IMR-90 (cell line): ENCODE measurements around the gene SCAF1. TPM values are rescaled to one million over a fixed set of nuclear protein-coding genes. Genes with fewer than 3 reads are reported as not detected.

Source experiments
- ATAC-seq: fragments of 200-7000 bp; cut with Tn5 transposase; 2 replicates; pipeline ENCODE4 v1.9.1; 2020; ENCODE audit warnings: low read depth, mild to moderate bottlenecking, moderate library complexity
- BruUV-seq: library from RNA; stranded (reverse); fragments of 400-500 nt; replicated peaks from 2 replicates; lab custom pipeline; 2021; lab: Mats Ljungman, UMichigan
- CTCF ChIA-PET: fragments of 300-600 bp; formaldehyde crosslinking; extraction: SDS; loops from one replicate; lab custom pipeline; 2021; ENCODE audit warnings: antibody characterized with exemption; lab: Yijun Ruan, JAX
- POLR2A ChIA-PET: fragments of 300-600 bp; sonication (Branson Sonifier 250); formaldehyde crosslinking; loops from one replicate; lab custom pipeline; 2022; ENCODE audit warnings: antibody characterized with exemption; ENCODE audit not compliant: unreplicated experiment; lab: Charles Lee
- DNase-seq: peaks from one replicate; pipeline ENCODE4 v3.0.0; 2013
- H2AFZ ChIP-seq: replicated peaks from 2 replicates; pipeline ENCODE3; 2013; ENCODE audit warnings: low read length, mild to moderate bottlenecking; ENCODE audit not compliant: poor library complexity
- H2AK5ac ChIP-seq: 2 replicates; pipeline ENCODE4 v1.6.1; 2013; ENCODE audit warnings: low read depth, low read length, inconsistent platforms
- H2AK9ac ChIP-seq: replicated peaks from 2 replicates; pipeline ENCODE3; 2013; ENCODE audit warnings: mild to moderate bottlenecking, low read depth, low read length, moderate library complexity; ENCODE audit not compliant: poor library complexity
- H2BK120ac ChIP-seq: 2 replicates; pipeline ENCODE4 v1.6.1; 2013; ENCODE audit warnings: low read depth, low read length, inconsistent platforms
- H2BK15ac ChIP-seq: 3 replicates; pipeline ENCODE4 v1.6.1; 2013; ENCODE audit warnings: low read depth, low read length, inconsistent platforms
- H2BK20ac ChIP-seq: 2 replicates; pipeline ENCODE4 v1.6.1; 2013; ENCODE audit warnings: low read depth, mild to moderate bottlenecking, inconsistent platforms, low read length, moderate library complexity
- H2BK5ac ChIP-seq: 2 replicates; pipeline ENCODE4 v1.6.1; 2013; ENCODE audit warnings: mild to moderate bottlenecking, low read depth, low read length, inconsistent platforms; ENCODE audit not compliant: poor library complexity, severe bottlenecking
- H3K14ac ChIP-seq: replicated peaks from 2 replicates; pipeline ENCODE4 v1.6.1; 2013; ENCODE audit warnings: low read depth, low read length, inconsistent platforms
- H3K18ac ChIP-seq: 2 replicates; pipeline ENCODE4 v1.6.1; 2013; ENCODE audit warnings: low read depth, low read length, control low read depth
- H3K23ac ChIP-seq: 2 replicates; pipeline ENCODE4 v1.6.1; 2013; ENCODE audit warnings: low read depth, low read length, inconsistent platforms
- H3K27ac ChIP-seq: 2 replicates; pipeline ENCODE4 v1.5.1; 2013; ENCODE audit warnings: mild to moderate bottlenecking, control low read depth, low read length; ENCODE audit not compliant: insufficient read depth
- H3K27me3 ChIP-seq: 2 replicates; pipeline ENCODE4 v1.6.1; 2013; ENCODE audit warnings: low read length; ENCODE audit not compliant: control insufficient read depth, insufficient read depth
- H3K36me3 ChIP-seq: 2 replicates; pipeline ENCODE4 v1.6.1; 2013; ENCODE audit warnings: low read length, mixed read lengths; ENCODE audit not compliant: control insufficient read depth, insufficient read depth
- H3K4ac ChIP-seq: 2 replicates; pipeline ENCODE4 v1.6.1; 2013; ENCODE audit warnings: low read depth, low read length, inconsistent platforms
- H3K4me1 ChIP-seq: 2 replicates; pipeline ENCODE4 v1.6.1; 2013; ENCODE audit warnings: low read length, mixed read lengths; ENCODE audit not compliant: control insufficient read depth, insufficient read depth
- H3K4me2 ChIP-seq: 2 replicates; pipeline ENCODE4 v1.6.1; 2013; ENCODE audit warnings: low read depth, mild to moderate bottlenecking, control low read depth, low read length, moderate library complexity
- H3K4me3 ChIP-seq: 2 replicates; pipeline ENCODE4 v1.5.1; 2013; ENCODE audit warnings: low read depth, mild to moderate bottlenecking, control low read depth, low read length, moderate library complexity; ENCODE audit not compliant: insufficient read depth
- H3K56ac ChIP-seq: 2 replicates; pipeline ENCODE4 v1.6.1; 2013; ENCODE audit warnings: low read length, inconsistent platforms; ENCODE audit not compliant: insufficient read depth; ENCODE audit errors: extremely low read depth
- H3K79me1 ChIP-seq, 2 experiments: 2 replicates each; pipeline ENCODE4 v1.6.1; 2013; ENCODE audit warnings: low read length in 2 of 2, inconsistent platforms in 1 of 2, low read depth in 1 of 2
- H3K9ac ChIP-seq: 2 replicates; pipeline ENCODE4 v1.6.1; 2013; ENCODE audit warnings: low read depth, low read length, control low read depth
- H3K9me1 ChIP-seq: 2 replicates; pipeline ENCODE4 v1.6.1; 2013; ENCODE audit warnings: low read length, inconsistent platforms; ENCODE audit not compliant: insufficient read depth
- H3K9me3 ChIP-seq: 2 replicates; pipeline ENCODE4 v1.6.1; 2013; ENCODE audit warnings: low read length; ENCODE audit not compliant: control insufficient read depth, insufficient read depth
- H4K20me1 ChIP-seq: 2 replicates; pipeline ENCODE4 v1.6.1; 2013; ENCODE audit warnings: low read length, inconsistent platforms; ENCODE audit not compliant: insufficient read depth
- H4K5ac ChIP-seq: 2 replicates; pipeline ENCODE4 v1.6.1; 2013; ENCODE audit warnings: mild to moderate bottlenecking, low read depth, low read length, control low read depth
- H4K8ac ChIP-seq, 2 experiments: 2 replicates each; pipeline ENCODE4 v1.6.1; 2013; ENCODE audit warnings: low read depth in 2 of 2, low read length in 2 of 2, control low read depth in 1 of 2, inconsistent platforms in 1 of 2
- H4K91ac ChIP-seq: 2 replicates; pipeline ENCODE4 v1.6.1; 2013; ENCODE audit warnings: low read depth, low read length, inconsistent platforms; ENCODE audit not compliant: insufficient read depth
- CTCF ChIP-seq: conservative IDR thresholded peaks from 2 replicates; pipeline ENCODE4 v1.5.1; 2012; ENCODE audit warnings: mild to moderate bottlenecking, low read depth, low read length, improper control_type of control experiment
- USF2 ChIP-seq: fragments of 150-350 bp; IDR thresholded peaks from 2 replicates; pipeline ENCODE4 v1.6.1; 2017; ENCODE audit warnings: mild to moderate bottlenecking, antibody characterized with exemption, low read length, low read depth
- WGBS, 2 experiments: methylation state at CpG; one replicate each; pipeline versions ENCODE4 v1.1.5 to v1.1.7; 2013; ENCODE audit warnings: missing lambda C conversion rate in 2 of 2; ENCODE audit not compliant: insufficient read length in 1 of 2; ENCODE audit errors: extremely low coverage in 2 of 2; 5-methylcytosine and 5-hydroxymethylcytosine counted together
- dilution Hi-C: fragments of 300-500 bp; cut with HindIII; formaldehyde crosslinking; loops from one replicate; pipeline ENCODE4 v1.14.3; 2018; ENCODE audit warnings: low sequenced_read_pairs; ENCODE audit not compliant: unreplicated experiment
- in situ Hi-C: fragments of 300-500 bp; cut with MboI; formaldehyde crosslinking; loops from 3 replicates; pipeline ENCODE4 v1.14.3; 2019; ENCODE audit warnings: low sequenced_read_pairs, inconsistent platforms, mixed read lengths
- intact Hi-C: fragments of 100-400 bp; cut with micrococcal nuclease; formaldehyde crosslinking; loops from 2 replicates; pipeline ENCODE4 v1.10.0; 2022
- polyA plus RNA-seq, 3 experiments: library from polyadenylated mRNA; depleted of rRNA; stranded (reverse); fragments of >200 nt; gene quantifications; 2 replicates each; pipeline ENCODE4 v1.2.3, GENCODE V29; 2012; ENCODE audit warnings: low replicate concordance in 1 of 3
- total RNA-seq: library from RNA; depleted of rRNA; stranded (reverse); fragments of >200 nt; gene quantifications from 2 replicates; pipeline ENCODE4 v1.2.3, GENCODE V29; 2012

The SCAF1 gene
- total and polyA plus RNA-seq, 2 of the 4 experiments (the other 2 are of a cell fraction) = 2.2 to 14.8 TPM

- Histone ChIP-seq H4K20me1 (peaks cover 2% of the 10 kb centered on the region), H3K79me1 (peaks cover 0 to 22% of the 10 kb centered on the region in 2 experiments), H4K8ac (no peak overlapping the region), H4K91ac (no peak overlapping the region), H3K23ac (no peak overlapping the region), H3K4me3 (no peak overlapping the region), H3K4me2 (no peak overlapping the region), H2BK5ac (no peak overlapping the region), H3K36me3 (peaks cover 33% of the 10 kb centered on the region), H2BK120ac (no peak overlapping the region), H2AK9ac (no peak overlapping the region), H3K4ac (no peak overlapping the region), H3K4me1 (no peaks in the 10 kb centered on the region), H3K18ac (no peak overlapping the region), H3K27me3 (no peaks in the 10 kb centered on the region), H2BK20ac (no peak overlapping the region), H3K14ac (no peak overlapping the region), H3K56ac (no peak overlapping the region), H3K9me3 (no peaks in the 10 kb centered on the region), H2BK15ac (no peak overlapping the region), H3K27ac (no peak overlapping the region), H3K9me1 (no peaks in the 10 kb centered on the region), H4K5ac (no peak overlapping the region), H2AK5ac (no peak overlapping the region), H2AFZ (no peak overlapping the region), H3K9ac (no peak overlapping the region)
- ChIA-PET POLR2A (no interaction called here), CTCF (no interaction called here)
- no peak for DNase-seq
- in situ Hi-C loops (no loop called here), dilution Hi-C loops (no loop called here), intact Hi-C loops (no loop called here)
- BruUV-seq = no TSS peak
- TF ChIP-seq USF2 (no peak), CTCF (no peak)
- 0 out of 2 replicates have a peak, but pooled peaks have one; percentile 18 for ATAC-seq
- 91% methylated on average over 9 of the region's 27 CpGs; no CpG with 5 or more reads in 1 of the 2 experiments for WGBS, 2 experiments
These were observed 16.8 kb upstream of the SCAF1 start for GRCh38 chr19:49624967-49625910.
